ENCODE results near the gene OR2A5.

DNA sequence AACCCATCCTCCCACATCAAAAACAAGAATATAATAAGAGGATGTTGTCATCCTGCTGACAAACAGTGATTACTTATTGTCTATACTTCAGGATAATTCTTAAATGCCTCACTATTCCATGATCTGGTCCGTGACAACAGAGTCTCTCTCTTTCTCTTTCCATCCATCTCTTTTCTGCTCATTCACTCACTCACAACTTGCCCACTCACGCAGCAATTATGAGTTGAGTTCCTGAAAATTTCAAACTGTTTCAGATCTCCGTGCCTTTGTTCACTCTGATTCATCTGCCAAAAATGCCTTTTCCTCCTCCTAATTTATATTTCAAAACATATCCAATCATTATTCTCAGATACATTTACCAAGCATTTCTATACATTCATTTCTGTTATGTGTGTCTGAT lies 47.2 kb upstream of the OR2A5 start:
- TF ChIP-seq RAD51 (IDR thresholded peaks at IDR 0.05; ENCODE audit: borderline replicate concordance, low read depth) (no peak), POLR2A (conservative IDR thresholded peaks at IDR 0.05) (no peak), ZNF57 (CRISPR knock-in tag; IDR thresholded peaks at IDR 0.05) (no peak), MBD2 (IDR thresholded peaks at IDR 0.05; ENCODE audit: borderline replicate concordance, low read depth) (no peak), MCM7 (IDR thresholded peaks at IDR 0.05) (no peak)

Data from K562 (cell line).